ENCODE measurements around the gene JAML. TPM values are rescaled to one million over a fixed set of nuclear protein-coding genes. Genes with fewer than 3 reads are reported as not detected.

JAML gene
- total RNA-seq, 4 donors from 2014 or later: 3.2 to 15.1 (median 8.0) TPM

DNA sequence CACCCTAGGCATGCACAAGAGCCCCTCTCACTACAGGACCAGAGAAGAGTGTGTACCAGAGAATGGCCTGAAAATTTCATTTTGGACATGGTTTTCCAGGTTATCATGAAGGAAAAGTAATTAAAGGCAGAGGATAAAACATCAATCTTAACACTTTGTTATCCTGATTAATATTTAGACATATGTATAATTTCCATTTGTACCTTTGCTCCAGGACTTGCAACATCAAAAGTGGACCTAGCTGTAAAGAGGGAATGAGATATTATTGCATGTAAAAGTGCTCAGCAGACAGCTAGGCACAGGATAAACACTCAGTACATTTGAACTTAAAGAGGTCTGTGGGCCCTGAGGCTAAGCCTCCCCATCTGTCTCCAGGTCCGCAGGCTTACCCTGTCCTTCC is 70.2 kb downstream of the JAML start:
- H3K27ac ChIP-seq: no peak overlapping the region

DNA sequence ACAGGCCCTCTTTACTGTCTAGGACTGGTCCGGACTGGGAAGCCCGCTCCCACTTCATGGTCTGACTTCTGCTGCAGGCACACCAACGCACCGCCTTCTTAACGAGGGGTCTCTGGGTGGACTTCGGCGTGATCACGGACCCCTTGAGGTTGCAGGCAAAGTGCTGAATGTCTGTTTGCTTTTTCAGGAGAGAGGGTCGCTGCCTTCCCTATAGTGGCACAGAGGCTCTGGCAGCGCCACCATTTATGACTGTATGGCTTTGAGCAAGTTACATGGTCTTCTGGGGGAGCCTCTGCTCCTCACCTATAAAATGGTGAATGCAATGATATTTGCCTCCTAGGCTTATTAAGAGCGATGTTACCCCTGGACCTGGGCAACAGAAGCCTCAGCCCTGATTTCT is 70.8 kb downstream of the JAML start:
- Histone ChIP-seq H3K27ac (no peak overlapping the region), H3K4me3 (no peak overlapping the region), H3K9me3 (no peaks in the 10 kb centered on the region), H3K4me1 (peaks cover 0 to 32% (median 17%) of the 10 kb centered on the region in 4 donors), H3K27me3 (peaks cover 90% of the 10 kb centered on the region), H3K36me3 (no peaks in the 10 kb centered on the region)
- DNase-seq: no peak
- TF ChIP-seq EP300 (IDR thresholded peaks at IDR 0.05; ENCODE audit: low read depth) (no peak), POLR2A (IDR thresholded peaks at IDR 0.05) (no peak), POLR2AphosphoS5 (IDR thresholded peaks at IDR 0.05) (no peak)
- TF ChIP-seq, protein P1, sequence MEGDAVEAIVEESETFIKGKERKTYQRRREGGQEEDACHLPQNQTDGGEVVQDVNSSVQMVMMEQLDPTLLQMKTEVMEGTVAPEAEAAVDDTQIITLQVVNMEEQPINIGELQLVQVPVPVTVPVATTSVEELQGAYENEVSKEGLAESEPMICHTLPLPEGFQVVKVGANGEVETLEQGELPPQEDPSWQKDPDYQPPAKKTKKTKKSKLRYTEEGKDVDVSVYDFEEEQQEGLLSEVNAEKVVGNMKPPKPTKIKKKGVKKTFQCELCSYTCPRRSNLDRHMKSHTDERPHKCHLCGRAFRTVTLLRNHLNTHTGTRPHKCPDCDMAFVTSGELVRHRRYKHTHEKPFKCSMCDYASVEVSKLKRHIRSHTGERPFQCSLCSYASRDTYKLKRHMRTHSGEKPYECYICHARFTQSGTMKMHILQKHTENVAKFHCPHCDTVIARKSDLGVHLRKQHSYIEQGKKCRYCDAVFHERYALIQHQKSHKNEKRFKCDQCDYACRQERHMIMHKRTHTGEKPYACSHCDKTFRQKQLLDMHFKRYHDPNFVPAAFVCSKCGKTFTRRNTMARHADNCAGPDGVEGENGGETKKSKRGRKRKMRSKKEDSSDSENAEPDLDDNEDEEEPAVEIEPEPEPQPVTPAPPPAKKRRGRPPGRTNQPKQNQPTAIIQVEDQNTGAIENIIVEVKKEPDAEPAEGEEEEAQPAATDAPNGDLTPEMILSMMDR (IDR thresholded peaks at IDR 0.05): no peak
- in situ Hi-C loops (cut with MboI; ENCODE audit: low pct_ligation_motif_present in 1 of 4, low pct_unique_long_range_greater_than_20kb in 1 of 4, low sequenced_read_pairs in 3 of 4): no loop called here
- whole genome bisulfite sequencing, 2 donors (ENCODE audit: low coverage in 1 of 2): 89% methylated on average over 11 of the region's 11 CpGs; no CpG with 5 or more reads in 1 of the 2 donors
- intact Hi-C loops (cut with DNase I; ENCODE audit: low total_unique reads): no loop called here

More for the DNA sequence above, 70.2 kb downstream of the JAML start:
- Histone ChIP-seq H3K4me1 (peaks cover 0 to 32% (median 17%) of the 10 kb centered on the region in 4 donors), H3K9me3 (no peaks in the 10 kb centered on the region), H3K27me3 (peaks cover 90% of the 10 kb centered on the region), H3K36me3 (no peaks in the 10 kb centered on the region), H3K4me3 (no peak overlapping the region)
- 94% methylated on average over 1 of the region's 1 CpG; no CpG with 5 or more reads in 1 of the 2 donors for WGBS, 2 donors (ENCODE audit: low coverage in 1 of 2)
- in situ Hi-C loops (cut with MboI; ENCODE audit: low pct_ligation_motif_present in 1 of 4, low pct_unique_long_range_greater_than_20kb in 1 of 4, low sequenced_read_pairs in 3 of 4) (no loop called here), intact Hi-C loops (cut with DNase I; ENCODE audit: low total_unique reads) (no loop called here)
- no peak for DNase-seq
- TF ChIP-seq EP300 (IDR thresholded peaks at IDR 0.05; ENCODE audit: low read depth) (no peak), POLR2A (IDR thresholded peaks at IDR 0.05) (no peak), POLR2AphosphoS5 (IDR thresholded peaks at IDR 0.05) (no peak)

DNA sequence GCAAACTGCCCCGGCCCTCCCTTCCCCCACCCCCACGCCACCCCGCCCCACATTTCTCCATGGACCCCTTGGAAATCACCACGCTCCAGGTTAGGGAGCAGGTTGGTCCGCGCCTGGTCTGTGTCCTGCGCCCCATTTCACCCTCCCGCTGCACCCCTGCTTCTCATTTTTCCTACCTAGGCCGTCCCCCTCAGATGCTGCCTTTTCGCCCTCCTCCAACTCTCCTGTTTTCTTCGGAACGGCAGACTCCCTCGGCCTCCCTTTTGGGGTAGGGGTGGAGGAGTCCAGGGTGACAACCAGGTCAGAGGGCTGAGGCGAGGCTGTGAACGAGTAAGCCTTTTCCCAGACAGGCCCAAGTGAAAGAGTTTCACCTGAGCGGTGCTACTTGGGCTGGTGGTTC is 71.3 kb downstream of the JAML start:
- Histone ChIP-seq H3K4me1 (peaks cover 0 to 32% (median 17%) of the 10 kb centered on the region in 4 donors), H3K4me3 (peak overlapping the region in 2 of 4 donors; percentile 43 to 53), H3K27me3 (peaks cover 85% of the 10 kb centered on the region), H3K27ac (no peak overlapping the region), H3K36me3 (no peaks in the 10 kb centered on the region), H3K9me3 (no peaks in the 10 kb centered on the region)
- DNase-seq: no peak
- intact Hi-C loops (cut with DNase I; ENCODE audit: low total_unique reads): no loop called here
- TF ChIP-seq EP300 (IDR thresholded peaks at IDR 0.05; ENCODE audit: low read depth) (no peak), POLR2AphosphoS5 (IDR thresholded peaks at IDR 0.05) (no peak), POLR2A (IDR thresholded peaks at IDR 0.05) (no peak)
- TF ChIP-seq, protein P1 (IDR thresholded peaks at IDR 0.05): no peak
- WGBS, 2 donors (ENCODE audit: low coverage in 1 of 2): 37% methylated on average over 14 of the region's 16 CpGs; no CpG with 5 or more reads in 1 of the 2 donors
- in situ Hi-C loops (cut with MboI; ENCODE audit: low pct_ligation_motif_present in 1 of 4, low pct_unique_long_range_greater_than_20kb in 1 of 4, low sequenced_read_pairs in 3 of 4): no loop called here

DNA sequence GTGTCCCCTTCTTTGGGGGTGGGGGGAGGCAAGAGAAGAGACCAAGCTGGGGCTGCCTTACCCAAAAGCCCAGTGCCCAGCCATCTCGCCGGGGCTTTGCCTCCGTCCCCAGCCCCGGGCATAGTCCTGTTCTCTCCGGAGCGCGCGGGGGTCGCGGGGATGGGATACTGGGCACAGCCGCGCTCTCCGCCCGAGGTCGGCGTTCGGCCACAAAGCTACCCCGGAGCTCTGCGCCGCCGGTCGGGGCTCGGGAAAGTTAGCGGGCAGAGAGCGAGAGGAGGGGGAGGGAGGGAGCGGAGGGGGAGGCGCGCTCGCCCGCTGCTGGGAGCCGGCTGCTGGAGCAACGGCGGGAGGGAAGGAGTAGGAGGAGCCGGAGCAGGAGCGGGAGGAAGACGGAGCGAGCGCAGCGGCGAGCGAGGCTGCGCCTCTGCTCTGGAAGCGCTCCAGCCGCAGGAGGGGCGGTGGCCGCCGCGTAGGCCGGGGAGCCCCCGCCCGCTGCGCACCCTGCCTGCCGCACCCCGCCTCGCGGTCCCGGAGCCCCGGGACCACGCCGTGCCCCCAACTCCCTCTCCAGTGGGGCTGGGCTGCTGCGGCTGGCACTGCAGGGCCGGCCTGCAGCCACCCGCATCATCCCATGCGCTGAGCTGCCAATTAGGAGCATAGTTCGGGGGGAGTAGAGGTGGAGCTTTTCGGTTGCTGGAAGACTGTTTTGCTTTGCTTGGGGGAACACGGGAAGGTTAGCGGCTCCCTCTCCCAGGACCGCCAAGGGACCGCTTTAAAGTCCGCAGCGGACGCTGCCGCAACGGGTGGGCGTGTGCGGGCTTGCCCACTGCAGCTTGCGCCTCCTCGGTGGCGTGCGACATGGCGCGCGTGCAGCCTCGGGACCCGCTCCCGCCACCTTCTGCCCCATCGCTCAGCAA is 72.0 kb downstream of the JAML start, which contains the start of gene SCN4B:
Gene SCN4B (minus strand): TSS at position 272 of the 920 bp plus-strand sequence. CDS start 150 bp downstream, at position 122.
- TF ChIP-seq EP300 (IDR thresholded peaks at IDR 0.05; ENCODE audit: low read depth) (no peak), POLR2A (IDR thresholded peaks at IDR 0.05) (no peak), POLR2AphosphoS5 (IDR thresholded peaks at IDR 0.05) (no peak)
- TF ChIP-seq, protein P1 (IDR thresholded peaks at IDR 0.05): no peak
- Histone ChIP-seq H3K27ac (no peak within 1 kb of the TSS), H3K4me1 (peaks cover 0 to 32% (median 17%) of the 10 kb centered on the region in 4 donors), H3K4me3 (peak within 1 kb of the TSS; percentile 23 to 53 (median 37)), H3K9me3 (no peaks in the 10 kb centered on the region), H3K36me3 (no peaks in the 10 kb centered on the region), H3K27me3 (peaks cover 78% of the 10 kb centered on the region)
- WGBS, 2 donors (ENCODE audit: low coverage in 1 of 2): 4% methylated on average over 61 of the region's 88 CpGs; no CpG with 5 or more reads in 1 of the 2 donors
- in situ Hi-C loops (cut with MboI; ENCODE audit: low pct_ligation_motif_present in 1 of 4, low pct_unique_long_range_greater_than_20kb in 1 of 4, low sequenced_read_pairs in 3 of 4) (no loop called here), intact Hi-C loops (cut with DNase I; ENCODE audit: low total_unique reads) (no loop called here)
- peak; percentile 53 for DNase-seq
